Gastrocnemius medialis (tissue), 4 donors: ENCODE data around the gene KPNB1.

Experiments used
- CTCF ChIP-seq, 5 experiments: fragments of 450-650 bp in 3 of 5; fragments of 200-600 bp in 2 of 5; sonication (generic) in 2 of 5; IDR thresholded peaks in 4 of 5; conservative IDR thresholded peaks in 1 of 5; 1 replicate in 4 of 5; 2 replicates in 1 of 5; pipeline ENCODE4 v1.5.1; 2016 to 2019; ENCODE audit warnings: antibody characterized with exemption in 5 of 5, mild to moderate bottlenecking in 3 of 5, moderate library complexity in 3 of 5
- POLR2A ChIP-seq, 2 donors: fragments of 450-650 bp; IDR thresholded peaks; one replicate each; pipeline ENCODE4 v1.6.1; 2017; ENCODE audit warnings: antibody characterized with exemption in 2 of 2, mild to moderate bottlenecking in 2 of 2, moderate library complexity in 2 of 2

GRCh38 chr17:47663912-47664623, 14.3 kb downstream of the KPNB1 start:
- TF ChIP-seq CTCF (IDR thresholded peaks at IDR 0.05 in 4 of 5, conservative IDR thresholded peaks at IDR 0.05 in 1 of 5), result peak; percentile 51 to 69 (median 56)
- no peak for TF ChIP-seq POLR2A (IDR thresholded peaks at IDR 0.05)
